ENCODE measurements around the gene PMEPA1. TPM values are rescaled to one million over a fixed set of nuclear protein-coding genes. Genes with fewer than 3 reads are reported as not detected.

The PMEPA1 gene
- total RNA-seq, 2 donors from 2014 or later, result 96.5 to 245 TPM

- no peaks in the 10 kb centered on the region for H3K36me3 ChIP-seq
- H3K9me3 ChIP-seq, result no peaks in the 10 kb centered on the region
- intact Hi-C loops (cut with DNase I), result no loop called here
- no peak for TF ChIP-seq POLR2A (IDR thresholded peaks at IDR 0.05)
- TF ChIP-seq, protein P1, sequence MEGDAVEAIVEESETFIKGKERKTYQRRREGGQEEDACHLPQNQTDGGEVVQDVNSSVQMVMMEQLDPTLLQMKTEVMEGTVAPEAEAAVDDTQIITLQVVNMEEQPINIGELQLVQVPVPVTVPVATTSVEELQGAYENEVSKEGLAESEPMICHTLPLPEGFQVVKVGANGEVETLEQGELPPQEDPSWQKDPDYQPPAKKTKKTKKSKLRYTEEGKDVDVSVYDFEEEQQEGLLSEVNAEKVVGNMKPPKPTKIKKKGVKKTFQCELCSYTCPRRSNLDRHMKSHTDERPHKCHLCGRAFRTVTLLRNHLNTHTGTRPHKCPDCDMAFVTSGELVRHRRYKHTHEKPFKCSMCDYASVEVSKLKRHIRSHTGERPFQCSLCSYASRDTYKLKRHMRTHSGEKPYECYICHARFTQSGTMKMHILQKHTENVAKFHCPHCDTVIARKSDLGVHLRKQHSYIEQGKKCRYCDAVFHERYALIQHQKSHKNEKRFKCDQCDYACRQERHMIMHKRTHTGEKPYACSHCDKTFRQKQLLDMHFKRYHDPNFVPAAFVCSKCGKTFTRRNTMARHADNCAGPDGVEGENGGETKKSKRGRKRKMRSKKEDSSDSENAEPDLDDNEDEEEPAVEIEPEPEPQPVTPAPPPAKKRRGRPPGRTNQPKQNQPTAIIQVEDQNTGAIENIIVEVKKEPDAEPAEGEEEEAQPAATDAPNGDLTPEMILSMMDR (IDR thresholded peaks at IDR 0.05), result no peak
- TF ChIP-seq POLR2AphosphoS5 (IDR thresholded peaks at IDR 0.05), result no peak
- no peaks in the 10 kb centered on the region for H3K27me3 ChIP-seq (replicated peaks; ENCODE audit: insufficient read depth)
- no peak for DNase-seq (ENCODE audit: low spot score)
- 69% methylated on average over 12 of the region's 12 CpGs for WGBS
- peak overlapping the region; percentile 98 to 99 for H3K27ac ChIP-seq
- H3K4me1 ChIP-seq (replicated peaks), result peaks cover 13% of the 10 kb centered on the region
- H3K4me3 ChIP-seq, result peak overlapping the region in 1 of 2 donors; percentile 78
Observed at GRCh38 chr20:57702091-57702490, 7.7 kb downstream of the PMEPA1 start.

- intact Hi-C loops (cut with DNase I), result no loop called here
- no peaks in the 10 kb centered on the region for H3K9me3 ChIP-seq
- H3K27ac ChIP-seq, result peak overlapping the region; percentile 98 to 99
- H3K4me3 ChIP-seq, result peak overlapping the region in 1 of 2 donors; percentile 78
- DNase-seq (ENCODE audit: low spot score), result no peak
- TF ChIP-seq, protein P1 (IDR thresholded peaks at IDR 0.05), result no peak
- no peaks in the 10 kb centered on the region for H3K27me3 ChIP-seq (replicated peaks; ENCODE audit: insufficient read depth)
- no peaks in the 10 kb centered on the region for H3K36me3 ChIP-seq
- 80% methylated on average over 7 of the region's 7 CpGs for WGBS
- peaks cover 16% of the 10 kb centered on the region for H3K4me1 ChIP-seq (replicated peaks)
Observed at GRCh38 chr20:57701651-57702050, 8.2 kb downstream of the PMEPA1 start.

DNA sequence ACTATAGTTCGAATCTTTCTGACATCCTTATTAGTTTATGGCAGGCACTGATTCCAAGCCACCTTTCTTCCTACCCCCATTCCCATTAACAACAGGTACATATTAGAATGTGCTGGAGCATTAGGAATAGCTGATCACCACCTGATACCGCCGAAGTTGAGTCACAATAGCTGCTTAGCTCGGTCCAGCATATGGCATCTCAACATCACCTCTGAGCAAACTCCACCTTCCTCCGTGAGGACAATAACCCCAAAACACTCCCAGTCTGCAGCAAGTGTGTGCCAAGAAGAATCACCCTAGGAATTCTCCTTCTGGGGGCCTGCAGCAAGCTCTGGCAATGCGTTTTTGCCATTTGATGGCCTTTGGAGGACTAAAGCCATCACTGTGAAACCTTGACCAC, 8.7 kb downstream of the PMEPA1 start:
- no peaks in the 10 kb centered on the region for H3K9me3 ChIP-seq
- H3K4me3 ChIP-seq, result peak overlapping the region in 1 of 2 donors; percentile 78
- TF ChIP-seq POLR2AphosphoS5 (IDR thresholded peaks at IDR 0.05), result no peak
- TF ChIP-seq, protein P1 (IDR thresholded peaks at IDR 0.05), result no peak
- TF ChIP-seq POLR2A (IDR thresholded peaks at IDR 0.05), result no peak
- peak overlapping the region; percentile 98 to 99 for H3K27ac ChIP-seq
- H3K27me3 ChIP-seq (replicated peaks; ENCODE audit: insufficient read depth), result no peaks in the 10 kb centered on the region
- no peaks in the 10 kb centered on the region for H3K36me3 ChIP-seq
- peaks cover 17% of the 10 kb centered on the region for H3K4me1 ChIP-seq (replicated peaks)
- DNase-seq (ENCODE audit: low spot score), result no peak
- intact Hi-C loops (cut with DNase I), result no loop called here
- WGBS, result 62% methylated on average over 6 of the region's 6 CpGs

GRCh38 chr20:57699395-57699794, 10.4 kb downstream of the PMEPA1 start:
- no peak for DNase-seq (ENCODE audit: low spot score)
- Histone ChIP-seq H3K4me1 (replicated peaks) (peaks cover 34% of the 10 kb centered on the region), H3K27ac (peak overlapping the region; percentile 98 to 99), H3K27me3 (replicated peaks; ENCODE audit: insufficient read depth) (no peaks in the 10 kb centered on the region), H3K9me3 (no peaks in the 10 kb centered on the region), H3K36me3 (no peaks in the 10 kb centered on the region), H3K4me3 (peak overlapping the region in 1 of 2 donors; percentile 25)
- TF ChIP-seq, protein P1 (IDR thresholded peaks at IDR 0.05), result no peak
- TF ChIP-seq POLR2AphosphoS5 (IDR thresholded peaks at IDR 0.05) (no peak), POLR2A (IDR thresholded peaks at IDR 0.05) (no peak)
- 77% methylated on average over 8 of the region's 8 CpGs for WGBS
- intact Hi-C loops (cut with DNase I), result no loop called here

- WGBS, result 55% methylated on average over 7 of the region's 7 CpGs
- intact Hi-C loops (cut with DNase I), result no loop called here
Observed at GRCh38 chr20:57698867-57699275, 10.9 kb downstream of the PMEPA1 start.

More at GRCh38 chr20:57698867-57699275, 10.9 kb downstream of the PMEPA1 start:
- H3K27ac ChIP-seq, result peak overlapping the region; percentile 98 to 99
- H3K4me3 ChIP-seq, result peak overlapping the region in 1 of 2 donors; percentile 25
- TF ChIP-seq POLR2AphosphoS5 (IDR thresholded peaks at IDR 0.05), result no peak
- TF ChIP-seq, protein P1 (IDR thresholded peaks at IDR 0.05), result no peak
- TF ChIP-seq POLR2A (IDR thresholded peaks at IDR 0.05), result no peak
- no peaks in the 10 kb centered on the region for H3K36me3 ChIP-seq
- no peaks in the 10 kb centered on the region for H3K9me3 ChIP-seq
- H3K4me1 ChIP-seq (replicated peaks), result peaks cover 38% of the 10 kb centered on the region
- H3K27me3 ChIP-seq (replicated peaks; ENCODE audit: insufficient read depth), result no peaks in the 10 kb centered on the region
- DNase-seq (ENCODE audit: low spot score), result no peak
